Adipocyte (in vitro differentiated cells): ENCODE measurements around the gene FAM227B.

Experiments used
- DNase-seq: peaks from one replicate; pipeline ENCODE4 v3.0.0-alpha.2; 2015; ENCODE audit warnings: low read depth
- H3K27me3 ChIP-seq: replicated peaks from 2 replicates; pipeline ENCODE4 v1.7.0; 2013; ENCODE audit warnings: mild to moderate bottlenecking, low read length, moderate library complexity; ENCODE audit not compliant: control insufficient read depth, insufficient read depth
- H3K36me3 ChIP-seq: 2 replicates; pipeline ENCODE4 v1.7.0; 2013; ENCODE audit warnings: low read length, mild to moderate bottlenecking, moderate library complexity; ENCODE audit not compliant: control insufficient read depth, insufficient read depth, severe bottlenecking
- H3K4me1 ChIP-seq: 2 replicates; pipeline ENCODE4 v1.7.0; 2013; ENCODE audit warnings: mild to moderate bottlenecking, low read length, moderate library complexity; ENCODE audit not compliant: control insufficient read depth, insufficient read depth
- H3K4me3 ChIP-seq: 2 replicates; pipeline ENCODE4 v1.7.0; 2013; ENCODE audit warnings: mild to moderate bottlenecking, low read length, moderate library complexity
- H3K9ac ChIP-seq: 2 replicates; pipeline ENCODE4 v1.7.0; 2013; ENCODE audit warnings: mild to moderate bottlenecking, low read length, moderate library complexity
- H3K9me3 ChIP-seq: 2 replicates; pipeline ENCODE4 v1.7.0; 2013; ENCODE audit warnings: mild to moderate bottlenecking, low read length, moderate library complexity; ENCODE audit not compliant: control insufficient read depth

The FAM227B gene

GRCh38 chr15:49320351-49320750 is 300.3 kb downstream of the FAM227B start:
- Histone ChIP-seq H3K9me3 (no peaks in the 10 kb centered on the region), H3K27me3 (no peaks in the 10 kb centered on the region), H3K36me3 (peaks cover 16% of the 10 kb centered on the region), H3K9ac (no peak overlapping the region), H3K4me1 (peaks cover 10% of the 10 kb centered on the region), H3K4me3 (no peak overlapping the region)
- no peak for DNase-seq

GRCh38 chr15:49315391-49315823 is 305.2 kb downstream of the FAM227B start:
- H3K36me3 ChIP-seq, result peaks cover 9% of the 10 kb centered on the region
- H3K9ac ChIP-seq, result no peak overlapping the region
- no peaks in the 10 kb centered on the region for H3K9me3 ChIP-seq
- no peak overlapping the region for H3K4me3 ChIP-seq
- no peaks in the 10 kb centered on the region for H3K27me3 ChIP-seq
- peaks cover 27% of the 10 kb centered on the region for H3K4me1 ChIP-seq
- DNase-seq, result no peak

GRCh38 chr15:49314716-49315115 is 305.9 kb downstream of the FAM227B start:
- no peak for DNase-seq
- peaks cover 9% of the 10 kb centered on the region for H3K36me3 ChIP-seq
- no peak overlapping the region for H3K9ac ChIP-seq
- H3K27me3 ChIP-seq, result no peaks in the 10 kb centered on the region
- H3K4me1 ChIP-seq, result peaks cover 21% of the 10 kb centered on the region
- H3K4me3 ChIP-seq, result no peak overlapping the region
- H3K9me3 ChIP-seq, result no peaks in the 10 kb centered on the region

GRCh38 chr15:49313650-49314049 is 307.0 kb downstream of the FAM227B start:
- Histone ChIP-seq H3K9ac (no peak overlapping the region), H3K4me1 (peaks cover 21% of the 10 kb centered on the region), H3K9me3 (no peaks in the 10 kb centered on the region), H3K27me3 (no peaks in the 10 kb centered on the region), H3K4me3 (no peak overlapping the region), H3K36me3 (peaks cover 3% of the 10 kb centered on the region)
- DNase-seq, result peak; percentile 80

- DNase-seq, result no peak
- no peak overlapping the region for H3K4me3 ChIP-seq
- no peaks in the 10 kb centered on the region for H3K9me3 ChIP-seq
- H3K9ac ChIP-seq, result no peak overlapping the region
- no peaks in the 10 kb centered on the region for H3K27me3 ChIP-seq
- H3K4me1 ChIP-seq, result peaks cover 13% of the 10 kb centered on the region
- H3K36me3 ChIP-seq, result peaks cover 13% of the 10 kb centered on the region
Observed at GRCh38 chr15:49309889-49310288, 310.7 kb downstream of the FAM227B start.

GRCh38 chr15:49308686-49309085 is 311.9 kb downstream of the FAM227B start:
- Histone ChIP-seq H3K9ac (no peak overlapping the region), H3K4me3 (no peak overlapping the region), H3K4me1 (peaks cover 5% of the 10 kb centered on the region), H3K27me3 (no peaks in the 10 kb centered on the region), H3K9me3 (no peaks in the 10 kb centered on the region), H3K36me3 (peaks cover 23% of the 10 kb centered on the region)
- no peak for DNase-seq

GRCh38 chr15:49306551-49306950 is 314.1 kb downstream of the FAM227B start:
- H3K4me1 ChIP-seq, result peaks cover 4% of the 10 kb centered on the region
- peaks cover 23% of the 10 kb centered on the region for H3K36me3 ChIP-seq
- H3K27me3 ChIP-seq, result no peaks in the 10 kb centered on the region
- no peak overlapping the region for H3K4me3 ChIP-seq
- no peaks in the 10 kb centered on the region for H3K9me3 ChIP-seq
- no peak for DNase-seq
- no peak overlapping the region for H3K9ac ChIP-seq

GRCh38 chr15:49303003-49303402 is 317.6 kb downstream of the FAM227B start:
- H3K9me3 ChIP-seq, result no peaks in the 10 kb centered on the region
- H3K36me3 ChIP-seq, result peaks cover 18% of the 10 kb centered on the region
- H3K4me3 ChIP-seq, result no peak overlapping the region
- no peak for DNase-seq
- peaks cover 4% of the 10 kb centered on the region for H3K4me1 ChIP-seq
- H3K9ac ChIP-seq, result no peak overlapping the region
- H3K27me3 ChIP-seq, result no peaks in the 10 kb centered on the region

GRCh38 chr15:49301562-49301961 is 319.1 kb downstream of the FAM227B start:
- no peak for DNase-seq
- Histone ChIP-seq H3K9me3 (no peaks in the 10 kb centered on the region), H3K27me3 (no peaks in the 10 kb centered on the region), H3K4me1 (peaks cover 4% of the 10 kb centered on the region), H3K9ac (no peak overlapping the region), H3K36me3 (peaks cover 18% of the 10 kb centered on the region), H3K4me3 (no peak overlapping the region)

GRCh38 chr15:49300856-49301255 is 319.8 kb downstream of the FAM227B start:
- H3K4me1 ChIP-seq, result peaks cover 4% of the 10 kb centered on the region
- H3K9ac ChIP-seq, result no peak overlapping the region
- H3K27me3 ChIP-seq, result no peaks in the 10 kb centered on the region
- DNase-seq, result no peak
- peaks cover 20% of the 10 kb centered on the region for H3K36me3 ChIP-seq
- no peaks in the 10 kb centered on the region for H3K9me3 ChIP-seq
- no peak overlapping the region for H3K4me3 ChIP-seq

- peaks cover 4% of the 10 kb centered on the region for H3K4me1 ChIP-seq
- no peak for DNase-seq
- no peaks in the 10 kb centered on the region for H3K27me3 ChIP-seq
- H3K36me3 ChIP-seq, result peaks cover 16% of the 10 kb centered on the region
- no peaks in the 10 kb centered on the region for H3K9me3 ChIP-seq
- H3K4me3 ChIP-seq, result no peak overlapping the region
- H3K9ac ChIP-seq, result no peak overlapping the region
Observed at GRCh38 chr15:49297584-49297983, 323.0 kb downstream of the FAM227B start.

- no peak for DNase-seq
- Histone ChIP-seq H3K9me3 (no peaks in the 10 kb centered on the region), H3K4me1 (no peaks in the 10 kb centered on the region), H3K4me3 (no peak overlapping the region), H3K36me3 (peaks cover 18% of the 10 kb centered on the region), H3K9ac (no peak overlapping the region), H3K27me3 (no peaks in the 10 kb centered on the region)
Observed at GRCh38 chr15:49296258-49296657, 324.4 kb downstream of the FAM227B start.
